GM18867 (cell line): ENCODE results near the gene KRT82.

Experiments used
- ATAC-seq: cut with Tn5 transposase; IDR thresholded peaks from one replicate; pipeline ENCODE4 v1.9.1; 2021; ENCODE audit warnings: mild to moderate bottlenecking, moderate library complexity; ENCODE audit not compliant: unreplicated experiment

Gene KRT82

GRCh38 chr12:52363111-52363679 lies 42.9 kb downstream of the KRT82 start:
- no peak for ATAC-seq

- no peak for ATAC-seq
Measured at GRCh38 chr12:52362118-52362726, 43.9 kb downstream of the KRT82 start.

- ATAC-seq, result no peak
Measured at GRCh38 chr12:52361553-52361952, 44.6 kb downstream of the KRT82 start.

GRCh38 chr12:52360663-52361271 lies 45.4 kb downstream of the KRT82 start:
- no peak for ATAC-seq

GRCh38 chr12:52360106-52360662 lies 46.0 kb downstream of the KRT82 start:
- ATAC-seq, result no peak

- ATAC-seq, result no peak
Measured at GRCh38 chr12:52359621-52360061, 46.5 kb downstream of the KRT82 start.

GRCh38 chr12:52358575-52359350 lies 47.4 kb downstream of the KRT82 start:
- ATAC-seq, result peak; percentile 98

GRCh38 chr12:52356762-52357580 lies 49.2 kb downstream of the KRT82 start:
- ATAC-seq, result no peak

GRCh38 chr12:52356031-52356761 lies 49.9 kb downstream of the KRT82 start:
- no peak for ATAC-seq

- no peak for ATAC-seq
Measured at GRCh38 chr12:52355176-52355575, 51.0 kb downstream of the KRT82 start.

GRCh38 chr12:52354200-52354599 lies 51.9 kb downstream of the KRT82 start:
- ATAC-seq, result no peak

- ATAC-seq, result no peak
Measured at GRCh38 chr12:52353766-52354165, 52.4 kb downstream of the KRT82 start.

- ATAC-seq, result no peak
Measured at GRCh38 chr12:52352951-52353350, 53.2 kb downstream of the KRT82 start.

GRCh38 chr12:52351196-52352059 lies 54.7 kb downstream of the KRT82 start:
- no peak for ATAC-seq

GRCh38 chr12:52350786-52351185 lies 55.3 kb downstream of the KRT82 start:
- no peak for ATAC-seq

GRCh38 chr12:52350021-52350620 lies 56.0 kb downstream of the KRT82 start:
- no peak for ATAC-seq

GRCh38 chr12:52349196-52349595 lies 56.9 kb downstream of the KRT82 start:
- no peak for ATAC-seq
